HepG2 (cell line): ENCODE measurements around the gene NKPD1. TPM values are rescaled to one million over a fixed set of nuclear protein-coding genes. Genes with fewer than 3 reads are reported as not detected.

Source experiments
- ATRX ChIP-seq: sonication (generic); formaldehyde crosslinking; IDR thresholded peaks from 2 replicates; pipeline ENCODE4 v1.4.0; 2020; ENCODE audit warnings: missing genetic modification reagents, borderline replicate concordance
- BRD4 ChIP-seq: sonication (generic); formaldehyde crosslinking; IDR thresholded peaks from 2 replicates; pipeline ENCODE4 v1.4.0; 2020; ENCODE audit warnings: missing genetic modification reagents
- ELF4 ChIP-seq: sonication (generic); formaldehyde crosslinking; IDR thresholded peaks from 2 replicates; pipeline ENCODE4 v1.5.0; 2020; ENCODE audit warnings: missing genetic modification reagents, mild to moderate bottlenecking, moderate library complexity, borderline replicate concordance
- HNRNPK ChIP-seq: fragments of 200-400 bp; formaldehyde crosslinking; IDR thresholded peaks from 2 replicates; pipeline ENCODE4 v1.6.1; 2018; ENCODE audit warnings: low read length, low read depth, moderate library complexity, mild to moderate bottlenecking; ENCODE audit not compliant: poor library complexity, severe bottlenecking
- HNRNPL ChIP-seq: fragments of 200-400 bp; formaldehyde crosslinking; IDR thresholded peaks from 2 replicates; pipeline ENCODE4 v1.6.1; 2017; ENCODE audit warnings: mild to moderate bottlenecking, low read depth, low read length
- KLF11 ChIP-seq: IDR thresholded peaks from 2 replicates; pipeline ENCODE4 v1.6.1; 2016; ENCODE audit warnings: missing compliant biosample characterization
- MBNL3 ChIP-seq: fragments of 250-450 bp; sonication (Bioruptor Pico); conservative IDR thresholded peaks from 2 replicates; pipeline ENCODE4 v1.8.0; 2022; ENCODE audit warnings: mild to moderate bottlenecking, inconsistent platforms
- MEF2D ChIP-seq: sonication (generic); formaldehyde crosslinking; IDR thresholded peaks from 2 replicates; pipeline ENCODE4 v1.5.1; 2020; ENCODE audit warnings: mild to moderate bottlenecking, missing genetic modification reagents
- PHF5A ChIP-seq: IDR thresholded peaks from one replicate; pipeline ENCODE4 v1.6.1; 2018; ENCODE audit warnings: low read depth, missing genetic modification reagents; ENCODE audit not compliant: unreplicated experiment
- SRSF1 ChIP-seq: fragments of 200-400 bp; formaldehyde crosslinking; optimal IDR thresholded peaks from 2 replicates; pipeline ENCODE3; 2017; ENCODE audit warnings: mild to moderate bottlenecking, low read depth, low read length, moderate library complexity
- SRSF9 ChIP-seq: fragments of 200-400 bp; formaldehyde crosslinking; IDR thresholded peaks from 2 replicates; pipeline ENCODE4 v1.6.1; 2018; ENCODE audit warnings: borderline replicate concordance, mild to moderate bottlenecking, low read depth, low read length; ENCODE audit not compliant: insufficient read depth, poor library complexity, severe bottlenecking
- SRY ChIP-seq: sonication (generic); formaldehyde crosslinking; IDR thresholded peaks from 2 replicates; pipeline ENCODE4 v1.8.0; 2022; ENCODE audit warnings: mild to moderate bottlenecking, missing genetic modification reagents
- STAT5B ChIP-seq: sonication (generic); formaldehyde crosslinking; IDR thresholded peaks from 2 replicates; pipeline ENCODE4 v1.4.0; 2020; ENCODE audit warnings: missing genetic modification reagents
- ZBTB3 ChIP-seq: sonication (generic); formaldehyde crosslinking; IDR thresholded peaks from 2 replicates; pipeline ENCODE4 v1.4.0; 2020; ENCODE audit warnings: low read depth, mild to moderate bottlenecking, moderate library complexity, missing genetic modification reagents, borderline replicate concordance
- ZNF143 ChIP-seq: sonication (generic); formaldehyde crosslinking; IDR thresholded peaks from 2 replicates; pipeline ENCODE4 v1.4.0; 2020; ENCODE audit warnings: missing genetic modification reagents
- ZNF335 ChIP-seq: sonication (generic); formaldehyde crosslinking; IDR thresholded peaks from 2 replicates; pipeline ENCODE4 v1.4.0; 2020; ENCODE audit warnings: missing genetic modification reagents
- ZNF431 ChIP-seq: sonication (generic); formaldehyde crosslinking; IDR thresholded peaks from 2 replicates; pipeline ENCODE4 v1.9.0; 2022; ENCODE audit warnings: missing genetic modification reagents, low read depth, mild to moderate bottlenecking, borderline replicate concordance
- ZNF572 ChIP-seq: sonication (generic); formaldehyde crosslinking; IDR thresholded peaks from 2 replicates; pipeline ENCODE4 v1.5.1; 2020; ENCODE audit warnings: mild to moderate bottlenecking, missing genetic modification reagents
- ZNF816 ChIP-seq: sonication (generic); formaldehyde crosslinking; IDR thresholded peaks from 2 replicates; pipeline ENCODE4 v1.8.0; 2022; ENCODE audit warnings: missing genetic modification reagents, mild to moderate bottlenecking, borderline replicate concordance
- polyA plus RNA-seq, 8 experiments: library from polyadenylated mRNA; depleted of rRNA in 3 of 8; stranded (reverse) in 7 of 8; unstranded in 1 of 8; fragments of >200 nt; fragmentation: Illumina TruSeq in 4 of 8; extraction: Trizol in 4 of 8; gene quantifications; 2 replicates each; pipeline versions ENCODE4 v1.2.1 to v1.2.3, GENCODE V29; 2011 to 2016; ENCODE audit warnings: low read depth in 4 of 8, missing spikeins in 1 of 8, mixed read lengths in 1 of 8; ENCODE audit not compliant: insufficient read depth in 1 of 8
- total RNA-seq, 5 experiments: library from RNA; depleted of rRNA; stranded (reverse); fragments of >200 nt; fragmentation: Illumina TruSeq; extraction: Trizol; gene quantifications; 2 replicates each; pipeline ENCODE4 v1.2.3, GENCODE V29; 2016; ENCODE audit warnings: low read depth in 1 of 5
- TF ChIP-seq, protein P1 (sequence below): sonication (generic); formaldehyde crosslinking; IDR thresholded peaks from 2 replicates; pipeline ENCODE4 v1.8.1; 2022; ENCODE audit warnings: mild to moderate bottlenecking, missing genetic modification reagents
- TF ChIP-seq, protein P2 (sequence below): fragments of 450-650 bp; IDR thresholded peaks from 2 replicates; pipeline ENCODE4 v1.6.1; 2017
- TF ChIP-seq, protein P3 (sequence below): sonication (generic); formaldehyde crosslinking; IDR thresholded peaks from 2 replicates; pipeline ENCODE4 v1.5.1; 2020; ENCODE audit warnings: mild to moderate bottlenecking, missing genetic modification reagents, moderate library complexity

The NKPD1 gene
- total and polyA plus RNA-seq, 2 of the 13 experiments (the other 11 are each of a cell fraction or from before 2014, with no cell fraction given): 0.03 TPM; not detected in 1

DNA sequence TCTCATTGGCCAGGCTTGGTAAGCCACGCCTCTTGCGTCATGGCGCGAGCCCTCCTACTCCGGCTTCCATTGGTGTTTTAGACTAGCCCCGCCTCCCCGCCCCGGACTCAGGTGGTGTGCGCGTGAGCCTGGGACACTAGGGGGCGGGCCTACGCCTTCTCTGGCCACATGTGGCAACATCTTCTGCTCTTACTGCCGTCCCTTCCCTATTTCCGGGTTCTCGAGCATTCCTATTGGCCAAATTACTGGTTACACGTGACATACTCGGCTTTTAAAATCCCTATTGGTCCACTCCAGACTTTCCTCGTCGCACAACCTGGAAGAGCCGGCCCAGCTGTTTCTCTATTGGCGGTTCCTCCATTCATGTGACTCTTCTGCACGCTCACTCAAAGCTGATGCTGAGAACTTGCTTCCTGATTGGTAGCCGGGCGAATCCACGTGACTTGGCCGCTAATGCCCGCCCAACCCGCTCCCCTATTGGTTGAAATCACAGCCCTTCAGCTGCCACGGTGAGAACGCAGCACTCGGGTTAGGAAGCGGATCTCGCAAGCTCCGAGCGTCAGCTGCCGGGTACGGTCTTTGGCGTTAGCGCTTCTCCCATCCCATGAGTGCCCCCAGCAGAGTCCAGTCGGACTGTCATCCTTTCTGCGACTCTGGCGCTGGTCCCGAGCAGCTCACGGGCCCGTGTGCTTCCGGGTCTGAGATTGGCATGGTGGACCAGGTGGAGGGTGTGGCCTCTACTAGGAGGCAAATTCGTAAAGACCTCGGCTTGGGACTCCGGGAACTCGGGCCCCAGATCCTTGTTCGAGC lies 17.7 kb upstream of the NKPD1 start, which contains the start of gene BLOC1S3 (continued):
- no peak for TF ChIP-seq ZNF816
- TF ChIP-seq ELF4 (CRISPR knock-in tag): peak; percentile 87; the same call in 1 of the 2 replicates
- TF ChIP-seq MEF2D (CRISPR knock-in tag): no peak
- TF ChIP-seq, protein P1, sequence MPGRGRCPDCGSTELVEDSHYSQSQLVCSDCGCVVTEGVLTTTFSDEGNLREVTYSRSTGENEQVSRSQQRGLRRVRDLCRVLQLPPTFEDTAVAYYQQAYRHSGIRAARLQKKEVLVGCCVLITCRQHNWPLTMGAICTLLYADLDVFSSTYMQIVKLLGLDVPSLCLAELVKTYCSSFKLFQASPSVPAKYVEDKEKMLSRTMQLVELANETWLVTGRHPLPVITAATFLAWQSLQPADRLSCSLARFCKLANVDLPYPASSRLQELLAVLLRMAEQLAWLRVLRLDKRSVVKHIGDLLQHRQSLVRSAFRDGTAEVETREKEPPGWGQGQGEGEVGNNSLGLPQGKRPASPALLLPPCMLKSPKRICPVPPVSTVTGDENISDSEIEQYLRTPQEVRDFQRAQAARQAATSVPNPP: no peak
- TF ChIP-seq ZNF143 (CRISPR knock-in tag): no peak
- TF ChIP-seq ZNF572 (CRISPR knock-in tag): no peak
- TF ChIP-seq, protein P2, sequence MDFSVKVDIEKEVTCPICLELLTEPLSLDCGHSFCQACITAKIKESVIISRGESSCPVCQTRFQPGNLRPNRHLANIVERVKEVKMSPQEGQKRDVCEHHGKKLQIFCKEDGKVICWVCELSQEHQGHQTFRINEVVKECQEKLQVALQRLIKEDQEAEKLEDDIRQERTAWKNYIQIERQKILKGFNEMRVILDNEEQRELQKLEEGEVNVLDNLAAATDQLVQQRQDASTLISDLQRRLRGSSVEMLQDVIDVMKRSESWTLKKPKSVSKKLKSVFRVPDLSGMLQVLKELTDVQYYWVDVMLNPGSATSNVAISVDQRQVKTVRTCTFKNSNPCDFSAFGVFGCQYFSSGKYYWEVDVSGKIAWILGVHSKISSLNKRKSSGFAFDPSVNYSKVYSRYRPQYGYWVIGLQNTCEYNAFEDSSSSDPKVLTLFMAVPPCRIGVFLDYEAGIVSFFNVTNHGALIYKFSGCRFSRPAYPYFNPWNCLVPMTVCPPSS: no peak
- TF ChIP-seq STAT5B (CRISPR knock-in tag): no peak
- 0 out of 2 replicates have a peak, but pooled peaks have one; percentile 48 for TF ChIP-seq ZNF335 (CRISPR knock-in tag)
- TF ChIP-seq ATRX (CRISPR knock-in tag): no peak
- no peak for TF ChIP-seq KLF11 (CRISPR knock-in tag)
- TF ChIP-seq HNRNPL: 0 out of 2 replicates have a peak, but pooled peaks have one; percentile 35
- no peak for TF ChIP-seq SRSF1
- no peak for TF ChIP-seq ZBTB3 (CRISPR knock-in tag)
- TF ChIP-seq ZNF431 (CRISPR knock-in tag): no peak
- no peak for TF ChIP-seq MBNL3 (CRISPR knock-in tag)
- TF ChIP-seq BRD4 (CRISPR knock-in tag): no peak
- no peak for TF ChIP-seq PHF5A (CRISPR knock-in tag)
- no peak for TF ChIP-seq SRSF9
- TF ChIP-seq, protein P3, sequence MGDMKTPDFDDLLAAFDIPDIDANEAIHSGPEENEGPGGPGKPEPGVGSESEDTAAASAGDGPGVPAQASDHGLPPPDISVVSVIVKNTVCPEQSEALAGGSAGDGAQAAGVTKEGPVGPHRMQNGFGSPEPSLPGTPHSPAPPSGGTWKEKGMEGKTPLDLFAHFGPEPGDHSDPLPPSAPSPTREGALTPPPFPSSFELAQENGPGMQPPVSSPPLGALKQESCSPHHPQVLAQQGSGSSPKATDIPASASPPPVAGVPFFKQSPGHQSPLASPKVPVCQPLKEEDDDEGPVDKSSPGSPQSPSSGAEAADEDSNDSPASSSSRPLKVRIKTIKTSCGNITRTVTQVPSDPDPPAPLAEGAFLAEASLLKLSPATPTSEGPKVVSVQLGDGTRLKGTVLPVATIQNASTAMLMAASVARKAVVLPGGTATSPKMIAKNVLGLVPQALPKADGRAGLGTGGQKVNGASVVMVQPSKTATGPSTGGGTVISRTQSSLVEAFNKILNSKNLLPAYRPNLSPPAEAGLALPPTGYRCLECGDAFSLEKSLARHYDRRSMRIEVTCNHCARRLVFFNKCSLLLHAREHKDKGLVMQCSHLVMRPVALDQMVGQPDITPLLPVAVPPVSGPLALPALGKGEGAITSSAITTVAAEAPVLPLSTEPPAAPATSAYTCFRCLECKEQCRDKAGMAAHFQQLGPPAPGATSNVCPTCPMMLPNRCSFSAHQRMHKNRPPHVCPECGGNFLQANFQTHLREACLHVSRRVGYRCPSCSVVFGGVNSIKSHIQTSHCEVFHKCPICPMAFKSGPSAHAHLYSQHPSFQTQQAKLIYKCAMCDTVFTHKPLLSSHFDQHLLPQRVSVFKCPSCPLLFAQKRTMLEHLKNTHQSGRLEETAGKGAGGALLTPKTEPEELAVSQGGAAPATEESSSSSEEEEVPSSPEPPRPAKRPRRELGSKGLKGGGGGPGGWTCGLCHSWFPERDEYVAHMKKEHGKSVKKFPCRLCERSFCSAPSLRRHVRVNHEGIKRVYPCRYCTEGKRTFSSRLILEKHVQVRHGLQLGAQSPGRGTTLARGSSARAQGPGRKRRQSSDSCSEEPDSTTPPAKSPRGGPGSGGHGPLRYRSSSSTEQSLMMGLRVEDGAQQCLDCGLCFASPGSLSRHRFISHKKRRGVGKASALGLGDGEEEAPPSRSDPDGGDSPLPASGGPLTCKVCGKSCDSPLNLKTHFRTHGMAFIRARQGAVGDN (CRISPR knock-in tag): peak; percentile 56
- TF ChIP-seq SRY (CRISPR knock-in tag): no peak
- no peak for TF ChIP-seq HNRNPK
